HS-5 (cell line): ENCODE results near the gene CLEC3B.
A peak's percentile ranks its signal among the peaks of the same experiment; 100 is the strongest.

Source experiments
- DNase-seq: peaks from one replicate; pipeline ENCODE4 v3.0.0-alpha.2; 2012; ENCODE audit warnings: low read depth

The CLEC3B gene

DNA sequence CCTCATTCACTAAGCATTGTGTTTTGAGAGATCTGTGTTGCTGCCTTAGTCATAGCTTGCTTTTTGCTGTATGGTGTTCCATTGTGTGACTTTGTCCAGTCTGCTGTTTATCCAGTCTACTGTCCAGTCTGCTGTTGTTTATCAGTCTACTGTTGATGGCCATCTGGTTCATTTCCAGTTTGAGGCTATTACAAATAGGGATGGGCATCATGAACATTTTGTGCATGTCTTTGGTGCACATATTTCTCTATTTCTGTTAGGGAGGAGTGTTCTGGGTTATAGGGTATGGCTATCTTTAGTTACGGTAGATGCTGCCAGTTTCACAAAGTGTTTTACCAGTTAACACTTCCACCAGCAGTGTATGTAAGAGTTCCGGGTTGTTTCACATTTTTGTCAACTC is 22.2 kb upstream of the CLEC3B start:
- no peak for DNase-seq

GRCh38 chr3:45007091-45007490 is 19.0 kb upstream of the CLEC3B start:
- no peak for DNase-seq

DNA sequence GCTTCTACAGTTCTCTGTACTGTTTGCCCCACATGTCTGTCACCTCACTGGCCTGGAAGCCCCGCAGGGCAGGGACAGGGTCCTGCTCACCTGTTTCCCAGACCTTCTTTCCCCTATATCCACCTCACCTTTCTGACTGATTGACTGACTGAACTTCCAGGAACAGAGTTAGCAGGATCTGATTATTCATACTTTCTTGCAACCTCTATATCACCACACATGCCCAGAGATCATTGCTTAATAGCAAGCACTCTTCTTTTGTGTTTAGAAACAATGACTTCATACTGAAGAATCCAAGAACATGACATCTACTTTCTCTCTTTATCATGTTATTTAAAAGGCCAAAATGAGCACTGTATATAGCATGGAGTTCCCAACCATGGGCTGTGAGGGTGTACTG is 18.0 kb upstream of the CLEC3B start:
- peak; percentile 31 for DNase-seq

DNA sequence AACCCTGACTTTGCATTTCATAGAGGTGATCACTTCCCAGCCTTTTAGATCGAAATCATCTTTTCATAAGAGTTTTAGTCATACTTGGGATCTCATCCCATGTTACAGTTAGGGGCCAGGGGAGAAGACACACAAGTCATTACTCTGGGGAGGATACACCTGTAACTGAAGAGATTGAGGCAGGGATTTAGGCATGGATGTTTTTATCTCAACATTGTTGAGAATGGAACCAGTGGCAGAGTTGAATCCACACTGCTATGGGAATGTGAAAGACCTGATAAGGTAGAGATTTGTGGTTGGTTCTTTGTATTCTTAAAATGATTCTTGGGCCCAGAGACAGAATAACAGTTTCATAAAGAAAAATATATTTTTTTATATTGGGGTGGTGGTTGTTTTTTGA is 16.2 kb upstream of the CLEC3B start:
- no peak for DNase-seq

DNA sequence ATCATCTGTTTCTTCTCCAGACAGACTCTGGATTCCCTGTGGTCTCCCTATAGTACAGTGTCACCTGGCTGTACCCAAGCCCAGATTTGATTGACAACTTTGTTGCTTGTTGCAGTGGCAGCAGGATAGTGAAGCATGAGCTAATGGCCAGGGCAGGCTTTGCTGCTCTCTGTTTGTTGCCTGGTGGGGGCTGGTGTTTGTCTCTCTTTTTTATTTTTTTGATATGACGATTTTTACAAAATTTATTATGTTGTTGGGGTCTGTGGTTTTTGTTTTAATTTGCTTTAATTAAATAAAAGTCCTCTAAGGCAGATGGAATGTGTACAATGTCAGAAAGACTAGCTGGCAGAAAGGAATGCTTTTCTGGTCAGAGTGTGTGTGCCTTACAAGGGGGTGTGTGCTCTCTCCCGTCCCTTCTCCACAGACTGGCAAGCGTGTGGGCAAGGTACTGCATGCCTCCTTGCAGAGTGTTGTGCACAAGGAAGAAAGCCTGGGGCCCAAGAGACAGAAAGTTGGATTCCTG is 15.2 kb upstream of the CLEC3B start:
- peak; percentile 61 for DNase-seq

- DNase-seq: peak; percentile 88
Measured at GRCh38 chr3:45011756-45012508, 14.2 kb upstream of the CLEC3B start.

GRCh38 chr3:45012577-45012976 is 13.5 kb upstream of the CLEC3B start:
- DNase-seq: no peak

DNA sequence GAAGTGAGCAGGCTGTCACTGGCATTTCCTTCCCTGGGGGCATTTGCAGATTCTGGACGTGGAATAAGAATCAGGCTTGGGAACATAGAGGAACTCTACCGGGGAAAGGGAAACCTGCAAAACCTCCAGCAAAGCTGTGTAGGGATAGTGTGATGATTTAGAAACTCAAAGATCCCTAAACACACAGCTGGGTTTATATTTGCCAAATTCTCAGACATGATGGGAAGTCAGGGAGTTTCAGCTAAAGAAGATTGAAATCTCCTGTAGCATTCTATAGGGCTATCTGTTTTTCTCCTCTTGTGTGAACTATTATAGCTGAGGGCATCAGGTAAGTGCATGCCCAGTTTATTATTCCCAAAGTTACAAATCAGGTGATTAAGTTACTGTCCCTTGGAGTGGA is 9.2 kb upstream of the CLEC3B start:
- DNase-seq: no peak

DNA sequence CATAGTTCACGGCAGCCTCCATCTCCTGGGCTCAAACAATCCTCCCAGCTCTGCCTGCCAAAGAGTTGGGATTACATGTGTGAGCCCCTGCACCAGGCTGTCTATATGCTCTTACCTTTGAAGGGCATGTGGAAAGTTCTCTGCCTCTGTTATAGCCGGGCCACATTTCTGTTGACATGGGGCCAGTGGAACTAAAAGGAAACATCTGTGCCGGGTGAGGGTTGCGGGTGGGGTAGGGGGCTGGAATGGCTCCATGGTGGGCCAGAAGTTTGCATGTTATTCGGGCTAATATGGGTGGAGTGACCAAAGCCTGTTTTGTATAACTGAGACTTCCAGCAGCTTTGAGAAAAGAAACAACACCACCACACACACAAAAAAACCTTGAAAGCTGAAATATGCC is 8.3 kb upstream of the CLEC3B start:
- DNase-seq: no peak

- no peak for DNase-seq
Measured at GRCh38 chr3:45020534-45020933, 5.6 kb upstream of the CLEC3B start.

DNA sequence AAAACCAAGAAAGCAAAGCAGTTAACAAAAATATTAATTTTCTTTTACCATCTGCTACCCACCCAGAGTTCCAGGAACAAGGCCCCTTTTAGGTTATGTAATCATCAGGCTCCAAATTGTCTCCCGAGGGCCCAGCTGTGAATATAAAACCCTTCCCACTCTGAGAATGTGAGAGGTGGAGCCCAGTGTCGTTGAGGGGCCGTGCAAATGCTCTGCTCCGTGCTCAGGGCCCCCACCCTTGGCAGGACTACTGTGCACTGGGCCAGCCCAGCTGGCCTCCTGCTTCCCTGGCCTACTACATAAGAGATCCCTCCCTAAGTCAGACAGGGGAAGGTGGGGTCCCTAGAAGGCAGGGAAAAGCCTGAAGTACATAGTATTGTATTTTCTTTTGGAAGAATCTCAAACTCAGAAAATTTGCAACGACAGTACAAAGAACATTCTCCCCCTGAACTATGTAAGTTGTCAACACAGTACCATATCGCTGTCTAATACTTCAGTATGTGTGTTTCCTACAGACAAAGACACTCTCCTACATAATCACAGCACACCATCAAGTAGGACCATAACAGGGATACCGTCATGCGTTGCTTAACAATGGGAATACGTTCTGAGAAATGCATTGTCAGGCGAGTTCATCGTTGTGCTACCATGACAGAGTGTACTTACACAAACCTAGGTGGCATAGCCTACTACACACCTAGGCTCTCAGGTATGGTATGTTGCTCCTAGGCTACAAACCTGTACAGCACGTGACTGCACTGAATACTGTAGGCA is 4.4 kb upstream of the CLEC3B start:
- no peak for DNase-seq

DNA sequence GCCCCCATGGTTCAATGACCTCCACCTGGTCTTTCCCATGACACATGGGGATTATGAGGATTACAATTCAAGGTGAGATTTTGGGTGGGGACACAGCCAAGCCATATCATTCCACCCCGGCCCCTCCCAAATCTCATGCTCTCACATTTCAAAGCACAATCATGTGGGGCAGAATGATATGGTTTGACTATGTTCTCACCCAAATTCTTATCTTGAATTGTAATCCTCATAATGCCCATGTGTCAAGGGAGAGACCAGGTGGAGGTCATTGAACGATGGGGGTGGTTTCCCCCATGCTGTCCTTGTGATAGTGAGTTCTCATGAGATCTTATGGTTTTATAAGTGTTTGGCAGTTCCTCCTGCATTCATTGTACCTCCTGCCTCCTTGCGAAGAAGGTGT is 2.4 kb upstream of the CLEC3B start:
- DNase-seq: no peak

- DNase-seq: no peak
Measured at GRCh38 chr3:45024542-45025255, 1.4 kb upstream of the CLEC3B start.

- no peak for DNase-seq
Measured at GRCh38 chr3:45026957-45027356, 854 bp downstream of the CLEC3B start.

DNA sequence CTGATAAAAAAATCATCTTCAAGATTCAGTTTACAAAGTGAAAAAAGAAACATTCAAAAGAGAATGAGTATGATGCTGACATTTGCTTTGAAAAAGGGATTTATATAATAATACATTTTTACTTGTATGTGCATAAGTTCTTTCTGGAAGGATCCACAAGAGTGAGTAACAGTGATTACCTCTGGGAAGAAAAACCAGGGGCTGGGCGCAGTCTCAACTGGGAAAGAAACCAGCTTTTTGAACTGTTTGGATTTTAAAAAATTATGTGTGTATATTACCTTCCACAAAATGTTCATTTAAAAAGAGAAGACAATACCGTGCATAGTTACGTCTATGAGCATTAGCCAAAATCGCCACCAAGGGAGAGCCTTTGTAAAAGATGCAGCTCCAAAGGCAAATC is 1.3 kb downstream of the CLEC3B start:
- no peak for DNase-seq

DNA sequence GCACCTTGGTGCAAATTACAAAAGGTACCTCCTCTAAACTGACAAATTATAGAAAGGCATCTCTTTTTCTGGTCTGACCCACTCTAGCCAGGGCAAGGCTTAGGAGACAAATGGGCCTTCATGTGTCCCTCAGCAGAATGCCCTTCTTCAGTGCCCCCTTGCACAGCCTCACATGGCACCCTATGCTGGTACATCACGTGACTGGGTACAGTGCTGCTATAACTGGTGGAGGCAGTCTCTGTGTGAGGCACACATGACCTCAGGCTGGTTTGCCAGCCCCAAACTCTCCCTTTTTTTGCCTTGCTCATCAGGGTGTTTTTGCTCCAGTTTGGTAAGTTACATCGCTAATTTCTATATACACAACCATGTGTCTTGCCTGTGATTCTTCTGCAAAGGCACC is 3.1 kb downstream of the CLEC3B start:
- no peak for DNase-seq

GRCh38 chr3:45029661-45030060 is 3.6 kb downstream of the CLEC3B start:
- DNase-seq: no peak

GRCh38 chr3:45031531-45031930 is 5.4 kb downstream of the CLEC3B start:
- DNase-seq: no peak

DNA sequence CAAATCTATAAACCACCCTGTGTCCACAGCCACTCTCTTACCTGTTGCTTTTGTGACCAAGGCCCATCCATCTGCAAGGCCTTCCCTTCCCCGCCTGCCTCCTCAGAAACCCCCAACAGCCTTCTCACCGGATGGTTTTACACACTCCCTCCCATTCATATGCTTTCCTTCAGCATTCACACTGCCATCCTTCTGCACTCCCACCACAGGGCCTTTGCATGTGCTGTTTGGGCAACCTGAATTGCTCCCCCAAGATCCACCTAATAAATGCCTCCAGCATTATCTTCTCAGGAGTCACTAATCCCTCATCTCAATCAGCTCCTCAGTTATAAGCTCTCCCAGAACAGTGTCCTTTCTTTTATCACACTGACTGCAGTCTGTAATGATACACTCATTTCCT is 6.0 kb downstream of the CLEC3B start:
- DNase-seq: no peak

- DNase-seq: no peak
Measured at GRCh38 chr3:45033791-45034190, 7.7 kb downstream of the CLEC3B start.

DNA sequence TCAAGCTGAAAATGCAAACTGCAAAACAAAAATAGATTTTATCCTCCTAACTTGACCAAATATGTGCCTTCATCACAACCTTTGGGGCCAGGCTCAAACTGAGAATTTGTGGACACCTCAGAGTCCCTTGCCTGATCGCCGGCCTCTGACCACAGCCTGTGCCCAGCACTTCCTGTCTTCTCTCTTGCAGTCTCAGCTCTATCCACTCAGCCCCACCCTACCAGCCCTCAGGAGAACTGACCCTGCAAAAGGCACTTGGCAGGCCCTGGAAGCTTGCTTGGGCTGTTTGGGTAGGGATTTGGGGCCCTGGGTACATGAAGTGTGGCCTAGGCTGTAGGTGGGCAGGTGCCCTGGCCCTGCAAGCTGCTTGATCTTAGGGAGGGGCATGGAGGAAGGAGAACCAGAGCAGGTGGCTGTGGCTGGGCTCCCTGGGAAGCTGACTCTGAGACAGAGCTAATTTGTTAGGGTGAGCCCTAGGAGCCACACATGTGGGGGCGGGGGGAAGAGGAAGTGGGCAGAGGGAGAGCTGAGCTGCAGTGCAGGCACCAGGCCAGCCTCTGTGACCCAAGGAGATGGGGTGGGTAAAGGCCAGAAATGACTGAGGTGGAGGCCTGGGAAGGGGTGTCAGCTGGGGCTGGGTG is 8.6 kb downstream of the CLEC3B start:
- DNase-seq: no peak
